HG03558 (cell line): ENCODE measurements around the gene TLR8.
"Not testable (repeated sequence)": the region's sequence is repeated elsewhere in the genome, so short reads cannot be mapped to it uniquely, and the experiment has no call there.

Experiments used
- ATAC-seq: cut with Tn5 transposase; IDR thresholded peaks from one replicate; pipeline ENCODE4 v1.9.1; 2021; ENCODE audit warnings: moderate number of reproducible peaks; ENCODE audit not compliant: unreplicated experiment; ENCODE audit errors: extremely low read depth

TLR8 gene

GRCh38 chrX:12895866-12896265, 10.6 kb upstream of the TLR8 start:
- ATAC-seq: no peak

GRCh38 chrX:12896935-12897334, 9.5 kb upstream of the TLR8 start:
- no peak for ATAC-seq

- no peak for ATAC-seq
Measured at GRCh38 chrX:12898073-12898472, 8.3 kb upstream of the TLR8 start.

GRCh38 chrX:12899506-12899905, 6.9 kb upstream of the TLR8 start:
- ATAC-seq: no peak

GRCh38 chrX:12901486-12901885, 4.9 kb upstream of the TLR8 start:
- ATAC-seq: no peak

- no peak for ATAC-seq
Measured at GRCh38 chrX:12903646-12904045, 2.8 kb upstream of the TLR8 start.

GRCh38 chrX:12910423-12911121, 4.2 kb downstream of the TLR8 start:
- no peak for ATAC-seq

- ATAC-seq: no peak
Measured at GRCh38 chrX:12911122-12911470, 4.7 kb downstream of the TLR8 start.

- no peak for ATAC-seq
Measured at GRCh38 chrX:12912791-12913482, 6.5 kb downstream of the TLR8 start.

GRCh38 chrX:12917753-12918152, 11.3 kb downstream of the TLR8 start:
- ATAC-seq: no peak

GRCh38 chrX:12919051-12919450, 12.6 kb downstream of the TLR8 start:
- ATAC-seq: no peak

GRCh38 chrX:12919620-12920019, 13.2 kb downstream of the TLR8 start:
- no peak for ATAC-seq

- no peak for ATAC-seq
Measured at GRCh38 chrX:12920990-12921389, 14.6 kb downstream of the TLR8 start.

- ATAC-seq: no peak
Measured at GRCh38 chrX:12921886-12922598, 15.6 kb downstream of the TLR8 start.

GRCh38 chrX:12922599-12922919, 16.1 kb downstream of the TLR8 start:
- no peak for ATAC-seq

- no peak for ATAC-seq
Measured at GRCh38 chrX:12929701-12930100, 23.3 kb downstream of the TLR8 start.

- no peak for ATAC-seq
Measured at GRCh38 chrX:12930150-12930549, 23.7 kb downstream of the TLR8 start.

GRCh38 chrX:12932244-12932643, 25.8 kb downstream of the TLR8 start:
- no peak for ATAC-seq

GRCh38 chrX:12934850-12935249, 28.4 kb downstream of the TLR8 start:
- ATAC-seq: no peak

GRCh38 chrX:12936947-12937346, 30.5 kb downstream of the TLR8 start:
- no peak for ATAC-seq

- not testable (repeated sequence) for ATAC-seq
Measured at GRCh38 chrX:12940471-12940870, 34.1 kb downstream of the TLR8 start.

- ATAC-seq: not testable (repeated sequence)
Measured at GRCh38 chrX:12943592-12943991, 37.2 kb downstream of the TLR8 start.
